ENCODE results near the gene EPB41L3.

The EPB41L3 gene

DNA sequence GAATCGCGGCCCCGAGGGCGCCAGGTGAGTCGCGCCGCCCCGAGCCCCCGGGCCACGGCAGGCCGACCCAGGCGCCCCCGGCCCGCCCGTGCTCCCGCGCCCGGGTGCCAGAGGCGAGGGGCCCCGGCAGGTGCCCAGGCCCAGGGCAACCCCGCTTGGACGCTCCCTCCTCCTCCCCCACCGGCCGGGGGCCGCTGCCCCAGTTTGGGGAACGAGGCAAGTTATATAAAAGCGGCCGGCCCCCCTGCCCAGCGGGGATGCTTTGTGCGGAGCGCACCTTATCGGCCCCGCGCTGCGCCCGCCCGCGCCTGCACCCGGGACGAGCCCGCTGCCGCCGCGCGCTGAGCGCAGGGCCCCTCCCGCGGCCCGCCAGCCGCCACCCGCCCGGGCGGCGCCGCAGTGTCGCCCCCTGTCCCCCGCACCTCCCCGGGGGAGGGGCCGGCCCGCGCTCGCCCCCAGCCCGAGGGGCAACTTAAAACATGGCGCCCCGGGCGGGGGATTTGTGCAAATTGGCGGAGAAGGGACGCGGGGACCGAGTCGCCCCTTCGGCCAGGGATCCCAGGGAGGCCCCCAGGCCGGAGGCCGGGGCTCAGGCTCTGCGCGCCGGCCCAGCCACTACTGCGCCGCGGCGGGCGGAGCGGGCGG is 639 bp downstream of the EPB41L3 start:
- peaks cover 5% of the 10 kb centered on the region for H3K4me1 Mint-ChIP-seq
- H3K9me3 Mint-ChIP-seq, result no peaks in the 10 kb centered on the region
- H3K4me3 Mint-ChIP-seq, result no peak overlapping the region
- no peak for DNase-seq
- no peaks in the 10 kb centered on the region for H3K36me3 Mint-ChIP-seq (ENCODE audit: low read depth)
- no peak for ATAC-seq
- H3K27me3 Mint-ChIP-seq, result peaks cover 46% of the 10 kb centered on the region
- no peak overlapping the region for H3K27ac Mint-ChIP-seq

- Mint-ChIP-seq H3K27me3 (peaks cover 46% of the 10 kb centered on the region), H3K4me1 (peaks cover 5% of the 10 kb centered on the region), H3K36me3 (ENCODE audit: low read depth) (no peaks in the 10 kb centered on the region), H3K27ac (no peak overlapping the region), H3K4me3 (peak overlapping the region; percentile 41), H3K9me3 (no peaks in the 10 kb centered on the region)
- ATAC-seq, result no peak
- no peak for DNase-seq
Measured at GRCh38 chr18:5542515-5543035, 1.2 kb downstream of the EPB41L3 start.

- Mint-ChIP-seq H3K27me3 (peaks cover 46% of the 10 kb centered on the region), H3K4me3 (no peak overlapping the region), H3K36me3 (ENCODE audit: low read depth) (no peaks in the 10 kb centered on the region), H3K27ac (no peak overlapping the region), H3K4me1 (peaks cover 5% of the 10 kb centered on the region), H3K9me3 (no peaks in the 10 kb centered on the region)
- ATAC-seq, result no peak
- DNase-seq, result no peak
Measured at GRCh38 chr18:5541644-5542043, 2.2 kb downstream of the EPB41L3 start.

- H3K4me1 Mint-ChIP-seq, result peaks cover 5% of the 10 kb centered on the region
- ATAC-seq (no peak), DNase-seq (no peak)
- no peak overlapping the region for H3K27ac Mint-ChIP-seq
- H3K9me3 Mint-ChIP-seq, result no peaks in the 10 kb centered on the region
- H3K36me3 Mint-ChIP-seq (ENCODE audit: low read depth), result no peaks in the 10 kb centered on the region
- peaks cover 34% of the 10 kb centered on the region for H3K27me3 Mint-ChIP-seq
- no peak overlapping the region for H3K4me3 Mint-ChIP-seq
Measured at GRCh38 chr18:5539391-5539790, 4.4 kb downstream of the EPB41L3 start.

GRCh38 chr18:5538544-5538943 is 5.3 kb downstream of the EPB41L3 start:
- Mint-ChIP-seq H3K4me1 (peaks cover 5% of the 10 kb centered on the region), H3K27ac (no peak overlapping the region), H3K36me3 (ENCODE audit: low read depth) (no peaks in the 10 kb centered on the region), H3K9me3 (no peaks in the 10 kb centered on the region), H3K4me3 (no peak overlapping the region), H3K27me3 (peaks cover 30% of the 10 kb centered on the region)
- no peak for DNase-seq
- no peak for ATAC-seq

GRCh38 chr18:5537860-5538259 is 5.9 kb downstream of the EPB41L3 start:
- Mint-ChIP-seq H3K4me1 (peaks cover 5% of the 10 kb centered on the region), H3K36me3 (ENCODE audit: low read depth) (no peaks in the 10 kb centered on the region), H3K4me3 (no peak overlapping the region), H3K27ac (no peak overlapping the region), H3K27me3 (peaks cover 32% of the 10 kb centered on the region), H3K9me3 (no peaks in the 10 kb centered on the region)
- ATAC-seq, result no peak
- DNase-seq, result no peak

DNA sequence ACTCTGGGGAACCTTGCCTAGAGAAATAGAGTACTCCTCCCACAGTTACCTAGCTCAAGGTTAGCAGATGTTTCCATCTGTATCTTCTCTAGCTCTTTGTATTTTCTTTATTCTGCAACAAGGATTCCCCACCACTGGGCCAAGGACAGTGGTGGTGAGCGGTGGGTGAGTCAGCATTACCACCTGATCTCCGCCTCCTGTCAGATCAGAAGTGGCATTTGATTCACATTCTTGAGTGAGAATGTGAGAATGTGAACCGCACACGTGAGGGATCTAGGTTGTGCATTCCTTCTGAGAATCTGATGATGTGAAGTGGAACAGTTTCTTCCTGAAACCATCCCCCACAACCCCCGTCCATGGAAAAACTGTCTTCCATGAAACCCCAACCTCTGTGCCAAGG is 9.0 kb downstream of the EPB41L3 start:
- Mint-ChIP-seq H3K27ac (no peak overlapping the region), H3K27me3 (peaks cover 9% of the 10 kb centered on the region), H3K4me1 (no peaks in the 10 kb centered on the region), H3K9me3 (no peaks in the 10 kb centered on the region), H3K4me3 (no peak overlapping the region), H3K36me3 (ENCODE audit: low read depth) (no peaks in the 10 kb centered on the region)
- no peak for DNase-seq
- ATAC-seq, result no peak

- H3K4me1 Mint-ChIP-seq, result no peaks in the 10 kb centered on the region
- DNase-seq, result no peak
Measured at GRCh38 chr18:5532066-5532465, 11.7 kb downstream of the EPB41L3 start.

GRCh38 chr18:5530629-5531178 is 13.1 kb downstream of the EPB41L3 start:
- ATAC-seq, result no peak
- H3K4me3 Mint-ChIP-seq, result no peak overlapping the region

More at GRCh38 chr18:5532066-5532465, 11.7 kb downstream of the EPB41L3 start:
- no peak overlapping the region for H3K27ac Mint-ChIP-seq
- H3K27me3 Mint-ChIP-seq, result peaks cover 6% of the 10 kb centered on the region
- no peak overlapping the region for H3K4me3 Mint-ChIP-seq
- no peak for ATAC-seq
- no peaks in the 10 kb centered on the region for H3K36me3 Mint-ChIP-seq (ENCODE audit: low read depth)
- no peaks in the 10 kb centered on the region for H3K9me3 Mint-ChIP-seq

DNA sequence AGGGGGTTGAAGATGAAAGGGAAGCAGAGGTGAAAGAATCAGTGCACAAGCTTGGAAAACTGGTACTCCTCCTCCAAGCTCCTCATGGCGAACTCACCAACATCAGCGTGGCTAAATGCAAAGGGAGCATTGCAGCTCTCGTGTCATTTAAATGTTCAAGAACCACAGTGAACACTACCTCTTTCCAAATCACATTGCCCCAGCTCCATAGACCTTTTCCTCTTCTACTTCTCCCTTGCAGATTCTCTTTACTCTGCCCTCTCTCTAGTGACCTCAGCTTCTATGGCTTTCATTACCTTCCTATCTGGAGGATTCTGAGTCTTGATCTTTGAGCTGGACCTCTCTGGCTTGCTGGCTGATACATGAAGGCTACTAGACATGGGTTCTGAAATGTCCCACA is 14.3 kb downstream of the EPB41L3 start:
- no peaks in the 10 kb centered on the region for H3K36me3 Mint-ChIP-seq (ENCODE audit: low read depth)
- peaks cover 4% of the 10 kb centered on the region for H3K27me3 Mint-ChIP-seq
- no peak for DNase-seq
- no peaks in the 10 kb centered on the region for H3K4me1 Mint-ChIP-seq
- H3K4me3 Mint-ChIP-seq, result no peak overlapping the region
- H3K9me3 Mint-ChIP-seq, result no peaks in the 10 kb centered on the region
- ATAC-seq, result no peak
- no peak overlapping the region for H3K27ac Mint-ChIP-seq

More at GRCh38 chr18:5530629-5531178, 13.1 kb downstream of the EPB41L3 start:
- no peaks in the 10 kb centered on the region for H3K9me3 Mint-ChIP-seq
- H3K4me1 Mint-ChIP-seq, result no peaks in the 10 kb centered on the region
- DNase-seq, result no peak
- peaks cover 6% of the 10 kb centered on the region for H3K27me3 Mint-ChIP-seq
- no peak overlapping the region for H3K27ac Mint-ChIP-seq
- no peaks in the 10 kb centered on the region for H3K36me3 Mint-ChIP-seq (ENCODE audit: low read depth)

DNA sequence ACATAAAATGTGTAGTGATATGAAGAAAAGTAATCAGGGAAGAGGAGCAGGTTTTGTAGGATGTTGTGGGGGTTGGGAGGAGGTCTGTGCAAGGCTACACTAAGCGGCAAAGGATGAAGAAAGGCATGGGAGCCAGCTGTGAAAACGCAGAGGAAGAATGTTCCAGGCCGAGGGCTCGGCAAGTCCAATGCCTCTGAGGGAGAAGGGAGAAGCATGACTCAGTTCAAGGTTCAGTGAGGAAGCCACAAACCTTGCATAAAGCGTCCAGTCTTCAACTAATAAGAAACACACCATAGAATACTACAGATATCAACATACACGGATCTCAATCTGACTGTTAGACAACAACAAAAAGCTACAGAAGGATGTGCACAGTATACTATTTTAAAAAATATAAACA is 16.2 kb downstream of the EPB41L3 start:
- H3K27ac Mint-ChIP-seq, result no peak overlapping the region
- H3K4me1 Mint-ChIP-seq, result no peaks in the 10 kb centered on the region
- DNase-seq (no peak), ATAC-seq (no peak)
- H3K27me3 Mint-ChIP-seq, result peaks cover 4% of the 10 kb centered on the region
- H3K9me3 Mint-ChIP-seq, result no peaks in the 10 kb centered on the region
- no peaks in the 10 kb centered on the region for H3K36me3 Mint-ChIP-seq (ENCODE audit: low read depth)
- H3K4me3 Mint-ChIP-seq, result no peak overlapping the region

DNA sequence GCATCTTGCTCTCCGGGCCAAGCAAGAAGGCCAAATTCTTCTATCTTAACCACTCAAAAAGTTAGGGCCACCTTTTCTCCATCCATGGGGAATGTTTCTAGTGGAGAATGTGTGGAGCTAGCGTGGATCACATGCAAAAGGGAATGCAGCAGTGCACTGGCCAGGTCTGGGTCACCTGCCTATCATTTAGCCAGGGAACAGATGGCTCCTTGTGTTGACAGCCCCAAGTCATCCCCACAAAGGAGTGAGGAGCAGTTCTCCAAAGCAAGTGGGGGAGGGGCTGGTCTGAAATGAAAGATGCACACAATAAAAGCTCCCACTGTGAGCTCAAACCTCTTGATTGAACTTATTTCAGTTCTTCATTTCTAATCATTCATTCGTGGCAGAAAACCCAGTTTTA is 19.1 kb downstream of the EPB41L3 start:
- H3K27ac Mint-ChIP-seq, result no peak overlapping the region
- H3K4me3 Mint-ChIP-seq, result no peak overlapping the region
- H3K27me3 Mint-ChIP-seq, result peaks cover 2% of the 10 kb centered on the region
- DNase-seq (no peak), ATAC-seq (no peak)
- no peaks in the 10 kb centered on the region for H3K36me3 Mint-ChIP-seq (ENCODE audit: low read depth)
- no peaks in the 10 kb centered on the region for H3K4me1 Mint-ChIP-seq
- no peaks in the 10 kb centered on the region for H3K9me3 Mint-ChIP-seq

DNA sequence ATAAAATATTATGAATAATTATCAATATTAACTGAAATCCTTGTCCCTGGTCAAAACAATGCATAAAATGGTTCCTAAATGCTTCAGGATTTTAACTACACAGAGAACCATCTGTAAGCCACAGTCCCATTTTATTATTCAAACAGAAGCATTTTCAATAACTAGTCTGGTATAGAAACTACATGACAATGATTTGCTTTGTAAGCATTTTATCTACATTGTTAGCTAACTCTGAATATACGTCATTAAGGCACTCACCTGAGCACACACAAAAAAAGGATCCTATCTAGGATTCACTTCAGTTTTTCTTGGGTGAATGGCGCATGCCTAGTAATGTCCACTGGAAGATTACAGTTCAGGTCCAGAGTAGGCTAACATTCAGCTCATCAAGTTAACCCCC is 22.8 kb downstream of the EPB41L3 start:
- no peaks in the 10 kb centered on the region for H3K4me1 Mint-ChIP-seq
- DNase-seq, result no peak
- no peak for ATAC-seq
- no peak overlapping the region for H3K4me3 Mint-ChIP-seq
- no peaks in the 10 kb centered on the region for H3K36me3 Mint-ChIP-seq (ENCODE audit: low read depth)
- no peak overlapping the region for H3K27ac Mint-ChIP-seq
- peaks cover 2% of the 10 kb centered on the region for H3K27me3 Mint-ChIP-seq
- no peaks in the 10 kb centered on the region for H3K9me3 Mint-ChIP-seq

- Mint-ChIP-seq H3K27me3 (peaks cover 2% of the 10 kb centered on the region), H3K27ac (no peak overlapping the region), H3K9me3 (no peaks in the 10 kb centered on the region), H3K36me3 (ENCODE audit: low read depth) (no peaks in the 10 kb centered on the region), H3K4me1 (peaks cover under 1% of the 10 kb centered on the region), H3K4me3 (no peak overlapping the region)
- DNase-seq (no peak), ATAC-seq (no peak)
Measured at GRCh38 chr18:5520464-5520863, 23.3 kb downstream of the EPB41L3 start.

DNA sequence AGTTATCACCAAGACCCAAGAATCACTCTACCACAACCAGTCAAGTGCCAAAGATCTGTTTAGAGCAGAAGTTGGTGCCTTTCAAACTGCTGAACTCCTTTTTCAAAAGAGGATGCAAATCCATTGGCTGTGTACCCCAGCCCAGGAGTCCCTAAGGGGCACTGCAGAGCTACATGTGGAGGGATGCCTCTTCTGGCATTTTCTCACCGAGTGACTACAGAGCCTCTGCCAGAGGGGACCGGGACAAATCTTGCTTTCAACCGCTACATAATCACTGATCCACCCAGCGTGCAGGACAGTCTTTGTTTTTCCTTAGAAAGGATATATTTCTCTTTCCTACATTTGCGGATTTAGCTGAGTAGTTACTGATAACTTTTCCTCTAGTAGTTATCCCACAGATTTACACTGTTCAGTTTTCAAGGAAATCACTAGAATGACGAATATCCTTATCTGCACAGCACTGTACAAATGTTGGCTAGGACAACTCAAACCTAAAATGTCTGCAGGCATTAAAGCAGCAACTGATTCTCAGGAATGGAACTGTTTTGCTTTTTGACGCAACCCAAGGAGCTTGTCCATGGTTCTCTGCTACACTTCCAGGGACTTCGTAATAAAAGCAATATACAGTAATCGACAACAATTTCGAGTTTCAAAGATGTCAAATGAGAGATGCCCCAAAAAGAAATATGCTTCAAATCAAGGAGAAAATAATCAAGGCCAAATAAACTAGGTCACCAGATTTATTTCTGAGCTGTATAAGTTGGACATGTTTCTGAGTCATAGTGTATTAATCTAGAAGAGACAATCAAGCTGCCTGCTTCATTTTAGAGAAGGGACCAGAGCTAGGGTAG is 24.1 kb downstream of the EPB41L3 start:
- peaks cover 2% of the 10 kb centered on the region for H3K4me1 Mint-ChIP-seq
- H3K36me3 Mint-ChIP-seq (ENCODE audit: low read depth), result no peaks in the 10 kb centered on the region
- DNase-seq, result no peak
- no peak overlapping the region for H3K4me3 Mint-ChIP-seq
- H3K27me3 Mint-ChIP-seq, result peaks cover 2% of the 10 kb centered on the region
- no peaks in the 10 kb centered on the region for H3K9me3 Mint-ChIP-seq
- H3K27ac Mint-ChIP-seq, result no peak overlapping the region
- no peak for ATAC-seq
